GM18858 (cell line): ENCODE data around the gene IWS1.
"Not testable (repeated sequence)": the region's sequence is repeated elsewhere in the genome, so short reads cannot be mapped to it uniquely, and the experiment has no call there.

Experiments
- ATAC-seq: cut with Tn5 transposase; IDR thresholded peaks from one replicate; pipeline ENCODE4 v1.9.1; 2021; ENCODE audit not compliant: unreplicated experiment

Gene IWS1

DNA sequence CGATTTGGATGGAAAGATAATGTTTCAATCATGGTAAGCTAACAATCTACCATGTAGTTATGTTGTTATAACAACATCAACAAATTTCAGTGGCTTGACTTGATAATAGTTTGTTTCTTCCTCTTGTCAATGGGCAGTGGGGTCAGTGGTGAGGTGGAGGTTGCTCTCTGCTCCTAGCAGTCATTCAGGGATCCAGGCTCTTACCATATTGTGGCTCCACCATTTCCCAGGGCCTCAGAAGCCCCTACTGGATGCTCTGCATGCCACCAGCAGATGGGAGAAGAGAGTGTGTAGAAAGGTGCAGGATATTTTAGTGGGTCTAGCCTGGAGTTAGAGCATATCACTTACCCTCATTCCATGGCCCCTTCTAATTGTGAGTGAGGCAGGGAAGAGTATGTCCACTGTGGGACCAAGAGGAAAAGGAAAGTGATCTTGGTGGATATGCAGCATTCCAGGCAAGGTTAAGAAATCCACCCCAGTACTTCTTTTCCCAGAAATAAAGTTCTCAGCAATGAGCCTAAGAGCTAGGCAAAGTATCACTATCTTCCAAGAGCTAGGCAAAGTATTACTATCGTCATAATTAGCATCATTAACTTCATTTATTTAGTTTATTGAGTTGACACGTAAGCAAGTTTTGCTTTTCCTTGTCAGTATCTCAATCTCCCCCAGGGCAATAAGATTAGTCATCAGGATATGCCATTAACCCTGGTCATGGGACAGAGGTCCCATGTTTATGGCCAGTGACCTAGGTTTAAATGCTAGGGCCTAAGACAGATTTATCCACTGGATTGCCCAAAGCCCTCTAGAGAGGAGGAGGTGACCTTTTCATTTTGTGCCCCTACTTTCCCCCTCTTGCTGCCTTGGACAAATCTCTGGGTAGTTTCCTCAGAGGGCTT lies 4.2 kb upstream of the IWS1 start:
- ATAC-seq, result no peak

DNA sequence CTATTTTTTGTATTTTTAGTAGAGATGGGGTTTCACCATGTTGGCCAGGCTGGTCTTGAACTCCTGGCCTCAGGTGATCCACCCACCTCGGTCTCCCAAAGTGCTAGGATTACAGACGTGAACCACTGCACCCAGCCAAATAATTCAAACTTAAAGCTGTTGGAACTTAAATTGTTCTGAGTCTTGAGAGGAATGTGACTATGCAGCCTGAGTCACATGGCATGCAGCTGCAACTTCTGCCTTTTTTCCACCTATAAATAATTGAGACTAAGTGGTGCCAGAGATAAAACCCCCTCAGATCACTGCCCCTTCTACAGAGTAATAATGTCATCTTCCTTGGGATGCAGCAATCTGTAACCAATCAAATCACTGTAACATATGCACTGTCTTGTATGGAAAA lies 3.1 kb upstream of the IWS1 start:
- ATAC-seq, result not testable (repeated sequence)

DNA sequence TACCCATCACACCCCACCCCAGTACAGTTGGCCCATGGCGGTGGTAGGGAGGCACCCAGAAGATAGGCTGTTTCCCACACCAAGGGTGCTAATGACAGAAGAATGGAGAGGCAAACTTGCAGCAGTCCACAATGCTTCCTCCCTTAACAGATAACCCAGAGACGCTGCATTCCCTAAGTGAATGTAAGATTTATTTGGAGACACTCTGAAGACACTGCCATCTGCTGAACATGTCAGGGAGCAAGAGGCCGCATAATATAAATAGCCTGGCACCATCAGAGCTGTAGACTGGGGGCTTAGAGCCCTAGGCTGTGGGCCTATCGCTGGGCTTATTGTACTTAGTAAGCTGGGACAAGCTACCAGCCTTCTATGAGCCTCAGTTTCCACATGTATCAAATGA lies 2.2 kb upstream of the IWS1 start:
- no peak for ATAC-seq

DNA sequence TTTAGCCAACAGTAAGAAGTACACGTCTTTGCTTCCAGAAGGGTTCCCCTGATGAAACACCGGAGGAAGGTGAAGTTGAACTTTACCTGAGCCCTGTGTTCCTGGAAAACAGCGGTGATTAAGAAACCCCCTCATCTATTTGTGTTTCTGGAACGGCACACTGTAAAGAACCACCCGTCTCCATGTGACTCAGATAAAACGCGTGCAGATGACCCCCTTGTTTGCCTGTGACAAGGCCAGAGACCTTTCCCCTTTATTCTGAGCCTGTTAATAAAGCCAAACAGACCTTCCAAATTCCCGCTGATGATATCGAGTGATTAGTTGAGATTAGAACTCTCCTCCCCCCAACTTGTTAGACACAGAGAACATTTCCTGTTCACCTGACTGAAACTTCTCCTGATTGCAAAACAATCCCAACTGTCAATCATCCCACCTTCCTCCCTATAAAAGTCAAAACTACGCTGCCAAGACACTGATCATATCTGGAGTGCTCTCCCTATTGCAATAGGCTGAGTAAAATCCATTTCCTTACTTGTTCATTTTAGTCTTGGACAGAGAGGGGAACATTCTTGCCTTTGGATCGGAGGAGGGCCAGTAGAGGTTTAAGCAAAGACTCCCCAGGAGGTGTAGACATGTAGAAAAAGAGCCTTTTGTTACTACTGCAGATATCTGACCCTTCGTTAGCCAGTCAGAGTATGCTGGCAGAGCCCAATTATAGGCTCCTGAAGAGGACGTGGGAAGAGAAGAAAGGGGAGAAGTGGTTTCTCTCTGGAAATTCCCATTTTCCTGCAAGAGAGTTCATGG lies 914 bp upstream of the IWS1 start:
- peak; percentile 10 for ATAC-seq

DNA sequence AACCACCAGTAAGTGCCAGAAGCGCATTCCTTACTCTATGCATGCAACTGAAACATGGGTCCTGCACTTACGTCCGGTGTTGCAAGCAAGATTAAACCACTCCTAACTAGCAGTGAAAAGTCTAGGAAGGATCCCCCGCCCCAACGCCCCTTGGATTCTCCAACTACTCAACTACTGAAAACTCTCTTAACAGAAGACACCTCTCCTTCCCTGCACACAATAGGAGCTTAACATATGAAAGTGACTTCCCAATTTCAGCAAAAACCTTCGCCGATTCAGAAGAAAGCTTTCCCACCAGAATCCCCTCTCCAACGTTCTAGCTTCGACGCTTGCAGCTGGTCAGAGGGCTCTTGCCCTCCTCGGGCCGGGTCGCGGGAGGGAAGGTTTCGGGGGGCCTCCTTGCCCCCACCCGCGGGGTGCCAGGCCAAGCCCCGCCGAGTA lies 578 bp downstream of the IWS1 start:
- ATAC-seq, result no peak

DNA sequence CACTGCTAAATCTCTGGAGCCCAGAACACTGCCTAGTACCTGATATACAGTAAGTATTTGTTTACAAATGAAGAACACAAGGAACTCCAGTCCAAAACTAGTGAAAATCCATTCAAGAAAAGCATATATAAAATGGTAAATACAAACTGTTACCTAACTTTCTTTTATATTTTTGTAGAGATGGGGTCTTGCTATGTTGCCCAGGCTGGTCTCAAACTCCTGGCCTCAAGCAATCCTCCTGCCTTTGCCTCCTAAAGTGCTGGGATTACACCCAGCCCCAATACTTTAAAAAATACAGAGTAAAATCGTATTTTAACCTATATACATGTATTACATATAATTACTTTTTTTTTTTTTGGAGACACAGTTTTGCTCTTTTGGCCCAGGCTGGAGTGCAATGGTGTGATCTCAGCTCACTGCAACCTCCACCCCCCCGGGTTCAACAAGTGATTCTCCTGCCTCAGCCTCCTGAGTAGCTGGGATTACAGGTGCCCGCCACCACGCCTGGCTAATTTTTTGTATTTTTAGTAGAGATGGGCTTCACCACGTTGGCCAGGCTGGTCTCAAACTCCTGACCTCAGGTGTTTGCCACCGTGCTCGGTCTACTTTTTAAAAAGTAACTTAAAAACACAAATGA lies 2.0 kb downstream of the IWS1 start:
- ATAC-seq, result not testable (repeated sequence)

DNA sequence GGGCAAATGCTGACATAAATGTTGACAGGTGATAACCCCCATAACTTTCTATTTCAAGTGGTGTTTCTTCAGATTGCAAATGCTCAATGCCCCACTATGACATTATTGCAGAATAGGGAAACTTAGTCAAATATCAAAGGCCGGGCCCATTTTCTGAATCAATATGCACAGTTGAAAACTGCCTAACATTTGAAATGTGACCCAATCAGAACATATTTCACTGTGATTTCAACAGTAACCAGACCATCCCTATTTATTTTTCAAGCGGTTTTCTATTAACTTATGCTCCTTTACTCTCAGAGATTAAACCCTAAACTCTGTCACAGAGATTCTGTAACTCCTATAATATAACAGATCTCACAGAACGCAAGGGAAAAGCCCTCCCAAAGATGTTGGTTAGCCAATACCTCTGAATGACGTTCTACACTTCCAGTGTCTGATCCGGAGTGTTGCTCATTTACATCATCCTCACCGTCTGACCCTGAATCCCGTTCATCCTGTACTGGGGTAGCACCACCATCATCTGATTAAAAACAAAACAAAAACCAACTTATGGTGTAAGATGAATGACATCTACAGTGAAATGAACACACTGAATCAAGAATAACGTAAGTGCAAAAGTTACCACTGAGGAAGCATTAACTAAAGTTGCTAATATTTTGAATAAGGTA lies 2.9 kb downstream of the IWS1 start:
- ATAC-seq, result no peak

DNA sequence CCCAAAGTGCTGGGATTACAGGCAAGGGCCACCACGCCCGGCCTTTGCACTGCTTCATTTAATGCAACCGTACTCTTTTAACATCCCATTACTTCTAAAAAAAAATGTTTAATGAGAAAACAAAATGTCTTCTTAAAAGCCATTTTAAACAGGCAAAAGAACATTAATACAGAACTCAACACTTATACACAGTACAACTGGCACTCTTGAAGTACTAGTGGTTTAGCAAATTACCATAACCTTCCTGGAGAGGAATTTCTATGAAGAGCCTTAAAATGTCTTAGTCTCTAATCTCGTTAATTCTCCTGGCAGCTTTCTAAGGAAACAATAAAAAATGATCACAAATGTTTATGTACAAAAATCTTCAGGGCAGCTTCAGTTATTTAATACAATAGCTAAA lies 5.9 kb downstream of the IWS1 start:
- no peak for ATAC-seq

DNA sequence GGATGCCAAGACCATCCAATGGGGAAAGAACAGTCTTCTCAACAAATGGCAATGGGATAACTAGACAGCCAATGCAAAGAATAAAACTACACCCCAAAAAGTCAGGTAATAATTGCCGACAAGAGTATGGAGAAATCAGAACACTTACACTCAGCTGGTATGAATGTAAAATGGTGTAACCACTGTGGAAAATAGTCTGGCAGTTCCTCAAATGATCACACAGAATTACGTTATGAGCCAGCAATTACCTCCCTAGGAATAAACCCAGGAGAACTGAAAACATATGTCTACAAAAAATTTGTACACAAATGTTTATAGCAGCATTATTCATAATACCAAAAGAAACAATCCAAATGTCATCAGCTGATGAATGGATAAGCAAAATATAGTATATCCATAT lies 8.8 kb downstream of the IWS1 start:
- no peak for ATAC-seq

DNA sequence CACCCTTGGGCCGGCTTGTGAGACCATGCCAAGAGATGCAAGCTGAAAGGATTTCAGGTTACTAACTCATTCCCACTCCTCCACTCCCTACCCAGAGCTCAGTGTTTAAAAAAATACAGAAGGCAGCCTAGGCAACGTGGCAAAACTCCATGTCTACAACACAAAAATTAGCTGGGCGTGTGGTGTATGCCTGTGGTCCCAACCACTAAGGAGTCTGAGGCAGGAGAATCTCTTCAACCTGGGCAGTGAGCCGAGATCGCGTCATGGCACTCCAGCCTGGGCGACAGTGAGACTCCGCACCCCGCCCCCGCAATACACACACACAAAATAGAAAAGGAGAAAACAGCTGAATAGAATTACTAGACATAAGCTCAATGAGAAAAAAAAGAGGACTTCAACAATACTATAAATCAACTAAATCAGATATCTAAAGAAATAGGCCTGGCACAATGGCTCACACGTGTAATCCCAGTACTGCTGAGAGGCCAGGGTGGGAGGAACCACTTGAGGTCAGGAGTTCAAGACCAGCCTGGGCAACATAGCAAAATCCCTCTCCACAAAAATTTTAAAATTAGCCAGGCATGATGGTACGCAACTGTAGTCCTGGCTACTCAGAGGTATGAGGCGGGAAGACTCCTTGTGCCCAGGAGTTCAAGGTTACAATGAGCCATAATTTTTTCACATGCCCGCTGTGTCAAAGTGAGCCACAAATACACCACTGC lies 10.1 kb downstream of the IWS1 start:
- ATAC-seq, result no peak

DNA sequence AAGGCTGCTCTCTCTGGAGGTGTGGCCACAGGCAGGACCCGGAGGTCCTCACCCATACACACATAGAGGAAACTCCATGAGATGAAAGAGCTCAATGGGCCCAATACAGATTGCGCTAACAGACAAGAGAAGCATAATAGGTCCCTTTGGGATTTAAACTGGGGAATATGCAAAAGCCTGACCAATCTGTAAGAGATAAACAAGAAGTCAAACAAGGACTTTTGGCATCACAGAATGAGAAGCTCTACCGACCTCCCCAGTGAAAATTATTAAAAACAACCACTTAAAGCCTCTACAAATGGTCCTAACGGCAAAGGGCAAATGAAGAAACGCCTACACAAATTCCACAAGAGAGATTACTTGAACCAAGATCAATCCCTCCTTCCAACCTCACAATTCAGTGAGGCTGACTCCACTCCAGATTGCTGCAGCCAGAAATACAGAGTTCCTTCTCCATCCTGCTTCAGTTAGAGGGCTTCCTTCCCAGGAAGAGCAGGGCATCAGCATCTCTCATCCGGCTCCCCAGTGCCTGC lies 10.8 kb downstream of the IWS1 start:
- no peak for ATAC-seq

DNA sequence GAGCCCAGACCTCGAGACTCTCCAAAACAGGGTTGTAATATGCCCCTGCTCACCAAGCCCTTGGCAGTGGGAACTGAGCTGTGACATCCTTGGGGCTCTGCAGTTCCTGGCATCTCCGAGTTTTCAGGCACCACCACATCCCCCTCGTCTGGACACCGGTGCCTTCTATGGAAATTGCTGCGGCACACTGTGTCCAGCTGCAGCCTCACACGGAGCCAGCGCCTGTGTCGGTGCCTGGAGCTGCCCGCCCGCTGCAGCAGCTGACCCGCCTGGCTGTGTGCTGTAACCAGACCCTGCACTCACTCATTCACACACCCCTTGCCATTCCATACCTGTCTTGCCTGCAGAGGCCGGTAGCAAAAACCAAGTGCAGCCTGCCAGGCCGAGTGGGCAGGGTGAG lies 11.8 kb downstream of the IWS1 start:
- no peak for ATAC-seq

DNA sequence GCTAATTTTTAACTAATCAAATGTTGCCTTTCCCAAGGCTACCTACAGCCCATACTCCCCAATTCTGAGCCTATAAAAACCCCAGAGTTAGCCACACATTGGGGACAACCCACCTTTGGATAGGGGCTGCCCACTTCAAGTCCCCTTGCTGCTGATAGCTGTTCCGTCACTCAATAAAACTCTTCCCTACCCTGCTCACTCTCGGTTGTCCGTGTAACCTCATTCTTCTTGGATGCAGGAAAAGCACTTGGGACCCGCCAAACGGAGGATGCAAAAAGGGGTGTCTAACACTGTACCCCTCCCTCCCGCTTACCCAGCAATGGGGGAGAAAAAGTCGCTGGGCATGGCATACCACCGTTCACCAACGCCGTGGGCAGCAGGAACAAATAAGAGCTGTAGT lies 12.2 kb downstream of the IWS1 start:
- no peak for ATAC-seq

DNA sequence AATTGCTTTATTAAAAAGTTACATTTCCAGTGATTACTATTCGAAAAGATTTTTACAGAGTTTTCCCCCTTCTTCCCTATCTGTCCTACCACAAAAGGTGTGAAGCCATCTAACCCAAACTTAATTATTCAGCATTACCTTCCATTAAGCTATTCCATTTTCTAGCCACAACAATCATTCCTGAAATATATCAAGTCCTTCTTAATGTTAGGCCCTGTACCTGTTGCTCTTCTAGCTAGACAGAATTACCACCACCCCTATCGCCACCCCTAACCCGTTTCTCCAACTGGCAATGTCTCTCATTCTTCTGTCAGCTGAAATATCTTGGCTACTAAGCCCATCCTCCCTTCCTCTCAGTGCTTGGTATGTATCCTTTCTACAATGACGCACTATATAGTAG lies 13.9 kb downstream of the IWS1 start:
- ATAC-seq, result no peak

DNA sequence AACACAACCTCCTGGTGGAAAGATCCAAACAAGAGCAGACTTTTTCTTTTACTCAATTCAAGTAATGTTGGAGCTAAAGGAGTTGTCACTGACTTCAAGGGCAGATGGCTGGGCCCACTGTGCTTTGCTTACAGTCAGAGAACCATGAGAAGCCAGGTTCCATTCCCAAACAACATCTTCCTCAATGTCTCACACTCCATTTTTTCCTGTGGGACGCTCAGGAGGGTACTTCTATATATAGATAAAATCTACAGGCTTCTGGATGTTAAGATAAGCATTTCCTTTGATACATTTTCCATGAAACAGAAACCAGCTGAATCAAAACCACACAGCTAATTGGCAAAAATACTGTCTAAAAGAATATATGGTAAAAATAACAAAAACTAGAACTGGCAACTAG lies 14.4 kb downstream of the IWS1 start:
- no peak for ATAC-seq

DNA sequence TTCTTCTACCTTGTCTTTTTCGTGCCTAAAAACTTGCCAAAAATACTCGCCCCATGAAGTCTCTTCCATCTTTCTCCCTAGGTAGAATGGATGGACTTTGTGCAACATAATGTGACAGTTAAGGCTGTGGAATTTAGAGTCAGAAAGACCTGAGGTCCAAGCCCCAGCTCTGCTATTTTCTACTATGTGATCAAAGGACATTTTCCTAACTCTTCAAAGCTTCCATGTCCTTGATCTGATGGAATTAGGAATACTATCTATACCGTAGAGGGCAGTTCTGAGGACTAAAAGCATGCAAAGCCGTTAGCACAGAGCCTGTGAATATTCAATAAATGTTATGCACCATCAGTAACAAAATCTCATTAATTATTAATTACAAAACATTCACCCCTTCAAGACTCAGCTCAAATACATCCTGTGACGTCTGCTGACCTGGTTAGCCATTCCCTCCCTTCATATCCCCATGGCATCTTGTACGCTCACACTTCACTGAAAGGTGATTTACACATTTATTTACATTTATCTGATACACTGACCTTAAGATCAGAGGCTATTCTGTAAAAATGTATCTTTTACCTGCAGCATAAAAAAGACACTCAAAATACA lies 15.1 kb downstream of the IWS1 start:
- ATAC-seq, result no peak

DNA sequence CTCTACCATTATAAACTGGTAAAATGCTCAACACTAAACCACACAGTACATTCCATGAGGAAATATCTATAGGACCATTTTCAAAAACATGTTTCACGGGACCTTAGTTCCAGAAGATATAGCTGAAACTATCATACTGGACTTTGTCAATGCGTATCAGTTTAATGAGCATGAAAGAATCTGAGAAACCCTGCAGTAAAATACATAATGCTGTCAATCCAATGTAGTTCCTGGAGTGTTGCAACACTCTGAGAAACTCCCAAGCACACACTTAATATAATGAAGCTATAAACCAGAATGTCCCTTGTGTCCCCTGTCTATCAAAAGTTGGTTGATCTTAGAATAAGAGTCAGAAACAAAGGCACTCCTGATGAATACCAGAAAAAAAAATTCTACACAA lies 16.2 kb downstream of the IWS1 start:
- no peak for ATAC-seq

DNA sequence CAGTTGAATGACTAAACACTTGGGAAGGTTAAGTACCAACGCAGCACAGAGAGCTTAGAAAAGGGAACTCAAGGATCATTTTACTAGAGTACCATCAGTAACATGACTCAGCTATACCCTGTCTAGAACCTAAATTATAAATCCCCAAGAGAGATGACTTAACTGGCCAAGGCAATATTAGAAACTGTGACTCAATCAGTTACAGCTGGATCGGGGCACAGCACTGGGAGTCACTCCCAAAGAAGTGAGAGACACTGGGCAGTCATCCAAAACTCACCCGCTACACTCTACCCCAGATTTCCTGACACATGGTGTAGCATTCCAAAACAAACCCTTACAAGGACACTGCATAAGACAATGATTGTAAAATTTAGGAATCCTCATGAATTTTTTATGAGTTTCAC lies 17.7 kb downstream of the IWS1 start:
- no peak for ATAC-seq

DNA sequence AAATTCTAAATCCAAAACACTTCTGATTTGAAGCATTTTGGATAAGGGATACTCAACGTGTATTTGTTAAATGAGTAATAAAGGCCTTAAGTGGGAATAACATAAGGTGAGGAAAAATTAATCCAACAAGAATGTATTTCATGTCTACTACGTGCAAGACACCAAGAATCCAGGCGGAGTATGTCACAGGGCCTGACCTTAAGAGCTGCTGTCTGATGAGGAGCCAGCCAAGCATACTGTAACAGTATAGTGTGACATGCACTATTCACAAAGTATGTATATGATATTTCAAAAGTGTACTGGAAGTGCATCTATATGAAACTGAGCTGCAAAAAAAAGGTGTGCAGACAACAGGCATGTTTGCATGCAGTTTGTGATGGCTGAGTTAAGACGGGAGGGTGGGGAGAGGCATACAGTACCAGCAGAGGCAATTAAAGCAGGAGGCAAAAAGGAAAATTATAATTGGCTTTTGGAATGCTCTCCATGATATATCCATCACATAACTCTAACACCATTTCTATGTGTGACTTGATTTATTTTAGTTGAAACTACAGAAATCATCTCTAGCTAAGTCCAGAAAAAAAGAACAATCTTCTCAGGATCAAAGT lies 18.2 kb downstream of the IWS1 start:
- ATAC-seq, result no peak
